CD4-positive, alpha-beta memory T cell (primary cell): ENCODE results near the gene XAF1. TPM values are rescaled to one million over a fixed set of nuclear protein-coding genes. Genes with fewer than 3 reads are reported as not detected.
"Not testable (repeated sequence)": the region's sequence is repeated elsewhere in the genome, so short reads cannot be mapped to it uniquely, and the experiment has no call there.

Source experiments
- CTCF ChIA-PET: fragments of 350-600 bp; sonication (Branson Sonifier 250); formaldehyde crosslinking; loops from one replicate; lab custom pipeline; 2021; ENCODE audit warnings: inconsistent platforms; ENCODE audit not compliant: partially characterized antibody; lab: Charles Lee
- POLR2A ChIA-PET: fragments of 350-600 bp; sonication (Branson Sonifier 250); formaldehyde crosslinking; loops from one replicate; lab custom pipeline; 2021; ENCODE audit not compliant: partially characterized antibody; lab: Charles Lee
- DNase-seq, 5 donors: peaks; one replicate each; pipeline versions ENCODE4 v3.0.0 to v3.0.0-alpha.2; 2020 to 2022; ENCODE audit warnings: mixed read lengths in 1 of 5
- H3K27ac ChIP-seq: one replicate; pipeline ENCODE4 v1.7.0; 2013; ENCODE audit warnings: low read depth, low read length
- H3K27me3 ChIP-seq: 2 replicates; pipeline ENCODE4 v1.7.0; 2013; ENCODE audit warnings: mild to moderate bottlenecking, low read length, moderate library complexity; ENCODE audit not compliant: insufficient read depth
- H3K36me3 ChIP-seq: 2 replicates; pipeline ENCODE4 v1.7.0; 2013; ENCODE audit warnings: mild to moderate bottlenecking, low read length, moderate library complexity; ENCODE audit not compliant: insufficient read depth
- H3K4me1 ChIP-seq: 2 replicates; pipeline ENCODE4 v1.7.0; 2013; ENCODE audit warnings: mild to moderate bottlenecking, low read length, moderate library complexity; ENCODE audit not compliant: insufficient read depth
- H3K4me3 ChIP-seq, 2 donors: one replicate each; pipeline ENCODE4 v1.7.0; 2013; ENCODE audit warnings: low read length in 2 of 2, mild to moderate bottlenecking in 1 of 2
- H3K9me3 ChIP-seq, 2 donors: one replicate each; pipeline ENCODE4 v1.7.0; 2013; ENCODE audit warnings: low read length in 2 of 2, control low read depth in 1 of 2; ENCODE audit not compliant: control insufficient read depth in 1 of 2
- H3K27ac Mint-ChIP-seq, 7 donors: one replicate each; pipeline ENCODE4 v1.8.0; 2020 to 2021; ENCODE audit warnings: mixed read lengths in 7 of 7, mild to moderate bottlenecking in 6 of 7, inconsistent platforms in 3 of 7, moderate library complexity in 3 of 7
- H3K27me3 Mint-ChIP-seq, 2 donors: one replicate each; pipeline ENCODE4 v1.8.0; 2020 to 2021; ENCODE audit warnings: mixed read lengths in 2 of 2
- H3K36me3 Mint-ChIP-seq, 2 donors: one replicate each; pipeline ENCODE4 v1.8.0; 2020 to 2021; ENCODE audit warnings: mixed read lengths in 2 of 2, inconsistent platforms in 1 of 2, mild to moderate bottlenecking in 1 of 2
- H3K4me1 Mint-ChIP-seq, 4 donors: one replicate each; pipeline ENCODE4 v1.8.0; 2020 to 2021; ENCODE audit warnings: mixed read lengths in 4 of 4, mild to moderate bottlenecking in 1 of 4
- H3K4me3 Mint-ChIP-seq, 8 donors: one replicate each; pipeline ENCODE4 v1.8.0; 2020 to 2021; ENCODE audit warnings: mixed read lengths in 8 of 8, mild to moderate bottlenecking in 7 of 8, moderate library complexity in 6 of 8, inconsistent platforms in 3 of 8
- H3K9me3 Mint-ChIP-seq, 8 donors: one replicate each; pipeline ENCODE4 v1.8.0; 2020 to 2021; ENCODE audit warnings: mixed read lengths in 8 of 8, mild to moderate bottlenecking in 5 of 8, inconsistent platforms in 3 of 8, moderate library complexity in 1 of 8
- intact Hi-C: fragments of 100-400 bp; cut with micrococcal nuclease; formaldehyde crosslinking; loops from one replicate; pipeline ENCODE4 v1.15.1; 2023
- polyA plus RNA-seq, 2 donors: library from polyadenylated mRNA; unstranded; fragments of 300-500 nt; fragmentation: Illumina TruSeq; gene quantifications; one replicate each; pipeline ENCODE4 v1.2.3, GENCODE V29; 2021
- total RNA-seq, 2 experiments: library from RNA; stranded (reverse); gene quantifications; one replicate each; pipeline ENCODE4 v1.2.3, GENCODE V29; 2021

XAF1 gene
- total and polyA plus RNA-seq, 4 experiments from 2014 or later: 8.0 to 99.3 (median 67.5) TPM

- H3K9me3 Mint-ChIP-seq: peaks cover 2 to 76% (median 64%) of the 10 kb centered on the region in 8 donors
- POLR2A ChIA-PET, H3K4me1 ChIP-seq, H3K4me1 Mint-ChIP-seq, H3K4me3 Mint-ChIP-seq, H3K27ac ChIP-seq, DNase-seq, H3K4me3 ChIP-seq, H3K27me3 ChIP-seq, intact Hi-C loops, CTCF ChIA-PET: not testable (repeated sequence)
- H3K9me3 ChIP-seq: peaks cover 0 to 15% of the 10 kb centered on the region in 2 donors
- peaks cover 8 to 20% of the 10 kb centered on the region in 2 donors for H3K27me3 Mint-ChIP-seq
- peaks cover 34% of the 10 kb centered on the region for H3K36me3 ChIP-seq
- peaks cover 48 to 51% of the 10 kb centered on the region in 2 donors for H3K36me3 Mint-ChIP-seq
- H3K27ac Mint-ChIP-seq: peak overlapping the region in 1 of 7 donors; percentile 15
Observed at GRCh38 chr17:6774906-6775305, 19.1 kb downstream of the XAF1 start.

- Mint-ChIP-seq H3K4me1 (peaks cover 0 to 5% (median 5%) of the 10 kb centered on the region in 4 donors), H3K36me3 (peaks cover 38 to 41% of the 10 kb centered on the region in 2 donors), H3K27me3 (peaks cover 14 to 20% of the 10 kb centered on the region in 2 donors), H3K4me3 (peak within 1 kb of the TSS in 3 of 8 donors; percentile 9 to 18 (median 13)), H3K27ac (peak within 1 kb of the TSS in 1 of 7 donors; percentile 15), H3K9me3 (peaks cover 2 to 73% (median 63%) of the 10 kb centered on the region in 8 donors)
- Histone ChIP-seq H3K27me3 (peaks cover 10% of the 10 kb centered on the region), H3K9me3 (peaks cover 0 to 15% of the 10 kb centered on the region in 2 donors), H3K4me3 (no peak within 1 kb of the TSS), H3K27ac (no peak within 1 kb of the TSS), H3K4me1 (no peaks in the 10 kb centered on the region), H3K36me3 (peaks cover 23% of the 10 kb centered on the region)
- CTCF ChIA-PET: no interaction called here
- POLR2A ChIA-PET: no interaction called here
- intact Hi-C loops: no loop called here
- DNase-seq: no peak
Observed at GRCh38 chr17:6775871-6776405, 20.1 kb downstream of the XAF1 start, which contains the start of gene FBXO39. TSS of gene FBXO39 (plus strand) at chr17:6776215. CDS start at chr17:6779869, 3,654 bp downstream.

- H3K27me3 Mint-ChIP-seq: peaks cover 27 to 28% of the 10 kb centered on the region in 2 donors
Observed at GRCh38 chr17:6779411-6779810, 23.6 kb downstream of the XAF1 start.

DNA sequence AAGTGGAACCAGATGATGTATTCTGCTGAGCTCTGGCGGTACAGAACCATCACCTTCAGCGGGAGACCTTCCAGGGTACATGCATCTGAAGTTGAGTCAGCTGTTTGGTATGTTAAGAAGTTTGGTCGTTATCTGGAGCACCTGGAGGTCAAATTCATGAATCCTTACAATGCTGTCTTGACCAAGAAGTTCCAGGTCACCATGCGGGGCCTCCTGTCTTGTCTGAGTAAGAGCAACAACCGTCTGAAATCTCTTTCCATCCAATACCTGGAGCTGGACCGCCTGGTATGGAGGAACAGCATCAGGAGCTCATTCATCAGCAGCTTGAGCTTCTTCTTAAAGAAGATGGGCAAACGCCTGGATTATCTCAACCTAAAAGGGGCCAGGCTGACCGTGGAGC lies 24.2 kb downstream of the XAF1 start:
- H3K36me3 ChIP-seq: no peaks in the 10 kb centered on the region
- peaks cover 10% of the 10 kb centered on the region for H3K27me3 ChIP-seq
- Mint-ChIP-seq H3K27ac (no peak overlapping the region), H3K4me3 (no peak overlapping the region), H3K36me3 (peaks cover 2 to 3% of the 10 kb centered on the region in 2 donors), H3K27me3 (peaks cover 26 to 30% of the 10 kb centered on the region in 2 donors), H3K4me1 (peaks cover 0 to 4% (median 3%) of the 10 kb centered on the region in 4 donors), H3K9me3 (peaks cover 2 to 68% (median 55%) of the 10 kb centered on the region in 8 donors)
- DNase-seq: no peak
- peaks cover 0 to 6% of the 10 kb centered on the region in 2 donors for H3K9me3 ChIP-seq
- ChIA-PET POLR2A (no interaction called here), CTCF (no interaction called here)
- H3K4me3 ChIP-seq: no peak overlapping the region
- H3K27ac ChIP-seq: no peak overlapping the region
- H3K4me1 ChIP-seq: no peaks in the 10 kb centered on the region
- intact Hi-C loops: no loop called here

More at GRCh38 chr17:6779411-6779810, 23.6 kb downstream of the XAF1 start:
- no peak overlapping the region for H3K27ac Mint-ChIP-seq
- H3K27me3 ChIP-seq: peaks cover 10% of the 10 kb centered on the region
- POLR2A ChIA-PET: no interaction called here
- H3K27ac ChIP-seq: no peak overlapping the region
- H3K36me3 Mint-ChIP-seq: peaks cover 6 to 7% of the 10 kb centered on the region in 2 donors
- peaks cover 0 to 10% of the 10 kb centered on the region in 2 donors for H3K9me3 ChIP-seq
- H3K4me3 ChIP-seq: no peak overlapping the region
- intact Hi-C loops: no loop called here
- CTCF ChIA-PET: no interaction called here
- no peaks in the 10 kb centered on the region for H3K4me1 ChIP-seq
- peak overlapping the region in 1 of 8 donors; percentile 7 for H3K4me3 Mint-ChIP-seq
- peaks cover 2 to 68% (median 59%) of the 10 kb centered on the region in 8 donors for H3K9me3 Mint-ChIP-seq
- H3K36me3 ChIP-seq: no peaks in the 10 kb centered on the region
- no peak for DNase-seq
- peaks cover 0 to 5% (median 4%) of the 10 kb centered on the region in 4 donors for H3K4me1 Mint-ChIP-seq

DNA sequence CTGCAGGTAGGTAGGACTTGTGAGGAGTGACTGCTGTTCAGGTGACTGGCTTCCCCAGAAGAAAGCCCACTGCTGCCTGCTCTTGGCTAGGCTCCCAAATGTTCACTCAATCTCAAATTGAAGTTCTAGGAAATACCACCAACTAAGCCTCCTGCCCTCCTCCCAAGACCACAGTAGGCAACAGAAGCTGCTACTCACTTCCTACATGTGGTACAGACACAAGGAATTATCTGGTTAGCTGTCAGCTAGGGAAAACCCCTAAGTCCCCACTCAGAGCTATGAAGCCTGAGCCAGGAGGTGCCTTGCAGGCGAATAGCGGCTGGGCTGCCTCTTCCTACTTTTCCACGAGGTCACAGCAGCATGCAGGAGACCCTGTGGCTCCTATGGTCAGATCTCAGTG lies 25.0 kb downstream of the XAF1 start:
- POLR2A ChIA-PET: no interaction called here
- Histone ChIP-seq H3K4me3 (no peak overlapping the region), H3K27me3 (peaks cover 10% of the 10 kb centered on the region), H3K36me3 (no peaks in the 10 kb centered on the region), H3K27ac (no peak overlapping the region), H3K4me1 (peaks cover 4% of the 10 kb centered on the region), H3K9me3 (no peaks in the 10 kb centered on the region)
- Mint-ChIP-seq H3K36me3 (peaks cover 0 to 1% of the 10 kb centered on the region in 2 donors), H3K27ac (no peak overlapping the region), H3K9me3 (peaks cover 2 to 66% (median 51%) of the 10 kb centered on the region in 8 donors), H3K4me3 (no peak overlapping the region), H3K4me1 (peaks cover 0 to 7% (median 3%) of the 10 kb centered on the region in 4 donors), H3K27me3 (peaks cover 29 to 33% of the 10 kb centered on the region in 2 donors)
- no peak for DNase-seq
- CTCF ChIA-PET: no interaction called here
- intact Hi-C loops: no loop called here

- ChIA-PET CTCF (no interaction called here), POLR2A (no interaction called here)
- no peaks in the 10 kb centered on the region for H3K36me3 ChIP-seq
- intact Hi-C loops: no loop called here
- H3K9me3 Mint-ChIP-seq: peaks cover 2 to 71% (median 47%) of the 10 kb centered on the region in 8 donors
- DNase-seq: no peak
- peaks cover 0 to 5% (median 0%) of the 10 kb centered on the region in 4 donors for H3K4me1 Mint-ChIP-seq
- no peak overlapping the region for H3K27ac ChIP-seq
- H3K27me3 ChIP-seq: peaks cover 10% of the 10 kb centered on the region
- H3K9me3 ChIP-seq: no peaks in the 10 kb centered on the region
- peaks cover 5% of the 10 kb centered on the region for H3K4me1 ChIP-seq
- no peak overlapping the region for H3K27ac Mint-ChIP-seq
- no peak overlapping the region for H3K4me3 Mint-ChIP-seq
- peaks cover 34 to 40% of the 10 kb centered on the region in 2 donors for H3K27me3 Mint-ChIP-seq
- no peaks in the 10 kb centered on the region for H3K36me3 Mint-ChIP-seq
- no peak overlapping the region for H3K4me3 ChIP-seq
Observed at GRCh38 chr17:6782244-6782643, 26.4 kb downstream of the XAF1 start.

DNA sequence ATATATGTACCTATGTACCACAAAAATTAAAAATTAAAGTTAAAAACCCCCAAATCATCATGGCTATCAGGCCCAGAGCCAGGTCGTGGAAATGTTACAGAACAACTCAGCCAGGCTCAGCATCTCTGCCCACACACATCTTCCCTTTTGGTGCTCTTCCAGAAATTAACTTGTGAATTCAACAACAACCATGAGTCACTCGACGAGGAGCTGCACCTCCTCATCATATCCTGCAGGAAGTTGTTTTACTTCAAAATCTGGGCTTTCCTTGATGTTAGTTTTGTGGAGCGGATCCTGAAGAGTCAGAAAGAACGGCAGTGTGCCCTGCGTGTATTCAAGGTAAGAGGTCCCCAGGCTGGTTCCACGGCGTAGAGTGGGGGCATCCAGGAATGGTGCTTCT lies 30.8 kb downstream of the XAF1 start:
- H3K4me1 Mint-ChIP-seq: peaks cover 0 to 5% (median 0%) of the 10 kb centered on the region in 4 donors
- Histone ChIP-seq H3K36me3 (no peaks in the 10 kb centered on the region), H3K4me3 (no peak overlapping the region), H3K9me3 (no peaks in the 10 kb centered on the region), H3K27me3 (no peaks in the 10 kb centered on the region), H3K4me1 (peaks cover 5% of the 10 kb centered on the region), H3K27ac (no peak overlapping the region)
- intact Hi-C loops: no loop called here
- no peak overlapping the region for H3K4me3 Mint-ChIP-seq
- H3K27me3 Mint-ChIP-seq: peaks cover 45 to 47% of the 10 kb centered on the region in 2 donors
- CTCF ChIA-PET: no interaction called here
- DNase-seq: no peak
- H3K27ac Mint-ChIP-seq: no peak overlapping the region
- POLR2A ChIA-PET: no interaction called here
- H3K9me3 Mint-ChIP-seq: peaks cover 0 to 48% (median 29%) of the 10 kb centered on the region in 8 donors
- H3K36me3 Mint-ChIP-seq: no peaks in the 10 kb centered on the region
